DOHH2 (cell line): ENCODE results near the gene LRMDA.

Source experiments
- CTCF ChIP-seq: fragments of 200-600 bp; sonication (generic); IDR thresholded peaks from one replicate; pipeline ENCODE4 v1.5.1; 2014; ENCODE audit warnings: antibody characterized with exemption, mild to moderate bottlenecking, low read depth, low read length; ENCODE audit not compliant: poor library complexity, severe bottlenecking
- EZH2phosphoT487 ChIP-seq: fragments of 200-600 bp; sonication (generic); IDR thresholded peaks from 2 replicates; pipeline ENCODE4 v1.6.1; 2017; ENCODE audit warnings: borderline replicate concordance, mild to moderate bottlenecking, antibody characterized with exemption, low read length, moderate library complexity, mixed read lengths

- TF ChIP-seq CTCF, result no peak
- TF ChIP-seq EZH2phosphoT487, result no peak
These were observed 879.2 kb downstream of the LRMDA start for GRCh38 chr10:76310588-76311080.
